ENCODE data around the gene RIMBP2.

RIMBP2 gene

DNA sequence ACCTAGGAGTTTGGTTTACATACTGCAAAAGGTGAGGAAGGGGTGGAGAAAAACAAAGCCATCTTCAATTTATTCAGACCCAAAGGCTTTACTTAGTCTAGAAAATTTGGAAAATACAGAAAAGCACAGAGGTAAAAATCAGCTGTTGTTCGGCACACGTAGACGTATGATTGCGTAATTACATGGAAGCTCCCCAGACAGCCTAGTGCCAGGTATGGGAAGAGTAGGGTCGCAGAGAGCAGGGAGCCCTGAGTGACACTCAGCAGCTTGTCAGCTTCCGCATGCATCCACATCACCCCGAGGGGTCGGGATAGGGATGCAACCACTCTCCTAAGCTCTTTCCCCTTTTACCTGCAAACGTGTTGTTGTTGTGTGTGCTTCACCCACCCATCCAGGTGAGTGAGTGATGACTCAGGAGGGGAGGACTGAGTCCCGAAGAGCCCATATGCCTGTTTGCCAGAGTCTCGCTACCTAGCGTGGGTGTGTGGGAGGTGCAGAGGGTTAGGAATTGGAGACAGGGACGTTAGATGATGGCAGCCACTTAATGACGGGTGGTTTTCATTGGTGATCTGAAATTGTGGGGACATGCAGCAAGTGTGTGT is 358.3 kb downstream of the RIMBP2 start:
- no peak overlapping the region for H3K4me2 ChIP-seq (ENCODE audit: low read length)
- no peak overlapping the region for H3K27ac ChIP-seq
- H3K27me3 ChIP-seq (ENCODE audit: control insufficient read depth, insufficient read depth, low read length), result no peaks in the 10 kb centered on the region
- H3K79me2 ChIP-seq, result no peaks in the 10 kb centered on the region
- H3K4me1 ChIP-seq, result no peaks in the 10 kb centered on the region
- TF ChIP-seq, protein P1, sequence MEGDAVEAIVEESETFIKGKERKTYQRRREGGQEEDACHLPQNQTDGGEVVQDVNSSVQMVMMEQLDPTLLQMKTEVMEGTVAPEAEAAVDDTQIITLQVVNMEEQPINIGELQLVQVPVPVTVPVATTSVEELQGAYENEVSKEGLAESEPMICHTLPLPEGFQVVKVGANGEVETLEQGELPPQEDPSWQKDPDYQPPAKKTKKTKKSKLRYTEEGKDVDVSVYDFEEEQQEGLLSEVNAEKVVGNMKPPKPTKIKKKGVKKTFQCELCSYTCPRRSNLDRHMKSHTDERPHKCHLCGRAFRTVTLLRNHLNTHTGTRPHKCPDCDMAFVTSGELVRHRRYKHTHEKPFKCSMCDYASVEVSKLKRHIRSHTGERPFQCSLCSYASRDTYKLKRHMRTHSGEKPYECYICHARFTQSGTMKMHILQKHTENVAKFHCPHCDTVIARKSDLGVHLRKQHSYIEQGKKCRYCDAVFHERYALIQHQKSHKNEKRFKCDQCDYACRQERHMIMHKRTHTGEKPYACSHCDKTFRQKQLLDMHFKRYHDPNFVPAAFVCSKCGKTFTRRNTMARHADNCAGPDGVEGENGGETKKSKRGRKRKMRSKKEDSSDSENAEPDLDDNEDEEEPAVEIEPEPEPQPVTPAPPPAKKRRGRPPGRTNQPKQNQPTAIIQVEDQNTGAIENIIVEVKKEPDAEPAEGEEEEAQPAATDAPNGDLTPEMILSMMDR (IDR thresholded peaks at IDR 0.05), result no peak
- H3K36me3 ChIP-seq (ENCODE audit: control insufficient read depth, insufficient read depth, low read length), result no peaks in the 10 kb centered on the region
- H3K9me3 ChIP-seq (ENCODE audit: control insufficient read depth, low read length), result no peaks in the 10 kb centered on the region
- no peak overlapping the region for H2AFZ ChIP-seq
- no peak overlapping the region for H3K9ac ChIP-seq
- no peak overlapping the region for H3K4me3 ChIP-seq (ENCODE audit: low read depth, low read length)

DNA sequence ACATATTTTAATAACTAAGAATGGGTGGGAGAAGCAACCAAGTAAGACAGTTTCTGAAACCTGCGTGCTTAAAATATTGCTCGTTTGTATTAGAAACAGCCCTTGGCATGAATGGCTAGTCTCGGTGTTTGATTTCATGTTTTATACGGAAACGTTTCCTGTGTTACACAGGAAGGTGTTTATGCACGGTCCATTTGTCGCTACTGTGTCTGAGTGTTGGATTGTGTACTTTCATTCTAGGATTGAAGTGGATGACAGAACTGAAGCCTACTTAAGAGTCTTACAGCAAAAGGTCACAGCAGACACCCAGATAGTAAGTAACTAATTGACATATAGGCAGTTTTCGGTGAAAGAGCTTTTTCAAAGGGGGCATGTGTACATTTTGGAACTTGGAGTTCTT is 358.9 kb downstream of the RIMBP2 start:
- TF ChIP-seq, protein P1 (IDR thresholded peaks at IDR 0.05), result no peak
- Histone ChIP-seq H3K4me3 (ENCODE audit: low read depth, low read length) (no peak overlapping the region), H3K27me3 (ENCODE audit: control insufficient read depth, insufficient read depth, low read length) (no peaks in the 10 kb centered on the region), H3K79me2 (no peaks in the 10 kb centered on the region), H3K4me2 (ENCODE audit: low read length) (no peak overlapping the region), H2AFZ (peak overlapping the region; percentile 15), H3K9ac (no peak overlapping the region), H3K4me1 (no peaks in the 10 kb centered on the region), H3K9me3 (ENCODE audit: control insufficient read depth, low read length) (no peaks in the 10 kb centered on the region), H3K36me3 (ENCODE audit: control insufficient read depth, insufficient read depth, low read length) (no peaks in the 10 kb centered on the region), H3K27ac (no peak overlapping the region)

DNA sequence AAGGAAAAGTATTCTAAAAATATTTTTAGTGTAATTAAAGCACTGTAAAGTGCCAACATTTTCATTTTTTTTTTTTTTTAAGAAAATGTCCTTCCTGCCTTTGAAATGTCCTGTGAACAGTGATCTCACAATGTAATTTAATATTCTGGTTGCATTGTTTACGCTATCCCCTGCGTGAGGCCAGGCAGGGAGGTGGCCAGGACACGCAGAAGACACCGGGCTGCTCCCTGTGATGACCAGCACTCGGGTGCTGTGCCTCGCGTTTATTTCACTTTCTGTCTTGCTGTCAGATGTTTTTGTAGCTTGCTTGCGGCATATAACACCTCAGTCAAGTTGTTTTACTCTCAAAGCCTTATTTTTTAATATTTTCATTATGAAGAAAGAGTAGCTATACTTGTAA is 359.9 kb downstream of the RIMBP2 start:
- no peaks in the 10 kb centered on the region for H3K9me3 ChIP-seq (ENCODE audit: control insufficient read depth, low read length)
- H3K9ac ChIP-seq, result no peak overlapping the region
- no peaks in the 10 kb centered on the region for H3K36me3 ChIP-seq (ENCODE audit: control insufficient read depth, insufficient read depth, low read length)
- no peak overlapping the region for H3K27ac ChIP-seq
- no peaks in the 10 kb centered on the region for H3K27me3 ChIP-seq (ENCODE audit: control insufficient read depth, insufficient read depth, low read length)
- H3K4me2 ChIP-seq (ENCODE audit: low read length), result peak overlapping the region; percentile 21
- TF ChIP-seq, protein P1 (IDR thresholded peaks at IDR 0.05), result no peak
- H2AFZ ChIP-seq, result peak overlapping the region; percentile 42
- no peak overlapping the region for H3K4me3 ChIP-seq (ENCODE audit: low read depth, low read length)
- H3K4me1 ChIP-seq, result no peaks in the 10 kb centered on the region
- no peaks in the 10 kb centered on the region for H3K79me2 ChIP-seq

DNA sequence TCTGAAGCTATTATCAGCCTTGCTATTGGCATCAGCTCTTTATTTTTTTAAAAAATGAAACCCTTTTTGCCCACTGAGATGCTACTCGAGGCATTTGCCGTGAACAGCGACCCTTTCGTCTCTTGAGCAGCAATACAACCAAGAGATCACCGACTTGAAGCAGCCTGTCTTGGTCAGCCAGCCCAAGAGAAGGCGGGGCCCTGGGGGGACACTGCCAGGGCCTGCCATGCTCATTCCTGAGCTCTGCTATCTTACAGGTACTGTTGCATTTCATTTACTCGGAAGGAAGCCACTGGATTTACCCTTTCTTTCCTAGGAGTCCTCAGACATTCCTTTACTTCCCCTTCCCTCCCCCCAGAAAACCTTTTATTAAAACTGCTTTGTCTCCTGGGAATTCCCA is 361.7 kb downstream of the RIMBP2 start:
- H3K9me3 ChIP-seq (ENCODE audit: control insufficient read depth, low read length), result no peaks in the 10 kb centered on the region
- no peak overlapping the region for H3K9ac ChIP-seq
- no peaks in the 10 kb centered on the region for H3K4me1 ChIP-seq
- H2AFZ ChIP-seq, result no peak overlapping the region
- H3K4me2 ChIP-seq (ENCODE audit: low read length), result no peak overlapping the region
- H3K27ac ChIP-seq, result no peak overlapping the region
- no peaks in the 10 kb centered on the region for H3K27me3 ChIP-seq (ENCODE audit: control insufficient read depth, insufficient read depth, low read length)
- TF ChIP-seq, protein P1 (IDR thresholded peaks at IDR 0.05), result no peak
- H3K4me3 ChIP-seq (ENCODE audit: low read depth, low read length), result no peak overlapping the region
- H3K36me3 ChIP-seq (ENCODE audit: control insufficient read depth, insufficient read depth, low read length), result no peaks in the 10 kb centered on the region
- no peaks in the 10 kb centered on the region for H3K79me2 ChIP-seq

DNA sequence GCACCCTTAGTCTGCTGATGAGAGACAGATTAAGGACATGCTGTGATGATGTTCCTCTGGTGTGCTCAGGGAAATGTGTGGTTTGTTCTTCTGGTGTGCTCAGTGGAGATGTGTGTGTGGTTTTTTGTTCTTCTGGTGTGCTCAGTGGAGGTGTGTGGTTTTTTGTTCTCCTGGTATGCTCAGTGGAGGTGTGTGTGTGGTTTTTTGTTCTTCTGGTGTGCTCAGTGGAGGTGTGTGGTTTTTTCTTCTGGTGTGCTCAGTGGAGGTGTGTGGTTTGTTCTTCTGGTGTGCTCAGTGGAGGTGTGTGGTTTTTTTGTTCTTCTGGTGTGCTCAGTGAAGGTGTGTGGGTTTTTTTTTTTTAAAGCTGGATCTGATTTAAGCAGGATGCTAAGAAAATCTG is 363.0 kb downstream of the RIMBP2 start:
- TF ChIP-seq, protein P1 (IDR thresholded peaks at IDR 0.05), result no peak
- Histone ChIP-seq H3K4me1 (no peaks in the 10 kb centered on the region), H3K27me3 (ENCODE audit: control insufficient read depth, insufficient read depth, low read length) (no peaks in the 10 kb centered on the region), H3K4me2 (ENCODE audit: low read length) (no peak overlapping the region), H3K9me3 (ENCODE audit: control insufficient read depth, low read length) (no peaks in the 10 kb centered on the region), H3K36me3 (ENCODE audit: control insufficient read depth, insufficient read depth, low read length) (no peaks in the 10 kb centered on the region), H3K27ac (no peak overlapping the region), H3K79me2 (no peaks in the 10 kb centered on the region), H3K4me3 (ENCODE audit: low read depth, low read length) (no peak overlapping the region), H2AFZ (no peak overlapping the region), H3K9ac (no peak overlapping the region)

All from parathyroid adenoma (tissue), 2 donors.